Measurements from ENCODE around the gene VAV1. TPM values are rescaled to one million over a fixed set of nuclear protein-coding genes. Genes with fewer than 3 reads are reported as not detected.

The VAV1 gene
- total RNA-seq, 1 donor from 2014 or later: not detected

GRCh38 chr19:6838062-6838655, 65.7 kb downstream of the VAV1 start:
- H3K27ac Mint-ChIP-seq: no peak overlapping the region
- no peak overlapping the region for H3K4me3 Mint-ChIP-seq (ENCODE audit: low read depth)
- H3K4me1 Mint-ChIP-seq (ENCODE audit: low read depth): no peaks in the 10 kb centered on the region
- H3K9me3 Mint-ChIP-seq (ENCODE audit: low read depth): peaks cover 6% of the 10 kb centered on the region
- TF ChIP-seq CTCF (IDR thresholded peaks at IDR 0.05; ENCODE audit: unreplicated experiment): no peak
- no peaks in the 10 kb centered on the region for H3K36me3 Mint-ChIP-seq (ENCODE audit: insufficient read depth)
- DNase-seq (ENCODE audit: low spot score, unreplicated experiment): no peak
- H3K27me3 Mint-ChIP-seq: peaks cover 15% of the 10 kb centered on the region

- Mint-ChIP-seq H3K9me3 (ENCODE audit: low read depth) (peaks cover 8% of the 10 kb centered on the region), H3K27ac (no peak overlapping the region), H3K27me3 (peaks cover 12% of the 10 kb centered on the region), H3K4me3 (ENCODE audit: low read depth) (no peak overlapping the region), H3K4me1 (ENCODE audit: low read depth) (no peaks in the 10 kb centered on the region), H3K36me3 (ENCODE audit: insufficient read depth) (no peaks in the 10 kb centered on the region)
- DNase-seq (ENCODE audit: low spot score, unreplicated experiment): no peak
- no peak for TF ChIP-seq CTCF (IDR thresholded peaks at IDR 0.05; ENCODE audit: unreplicated experiment)
Measured at GRCh38 chr19:6842871-6843607, 70.5 kb downstream of the VAV1 start.

- Mint-ChIP-seq H3K36me3 (ENCODE audit: insufficient read depth) (no peaks in the 10 kb centered on the region), H3K4me3 (ENCODE audit: low read depth) (no peak overlapping the region), H3K27ac (no peak overlapping the region), H3K27me3 (peaks cover 9% of the 10 kb centered on the region), H3K9me3 (ENCODE audit: low read depth) (peaks cover 2% of the 10 kb centered on the region), H3K4me1 (ENCODE audit: low read depth) (no peaks in the 10 kb centered on the region)
- no peak for TF ChIP-seq CTCF (IDR thresholded peaks at IDR 0.05; ENCODE audit: unreplicated experiment)
- no peak for DNase-seq (ENCODE audit: low spot score, unreplicated experiment)
Measured at GRCh38 chr19:6847828-6848200, 75.3 kb downstream of the VAV1 start.

GRCh38 chr19:6848986-6849385, 76.5 kb downstream of the VAV1 start:
- Mint-ChIP-seq H3K9me3 (ENCODE audit: low read depth) (peaks cover 2% of the 10 kb centered on the region), H3K27me3 (peaks cover 5% of the 10 kb centered on the region), H3K4me1 (ENCODE audit: low read depth) (no peaks in the 10 kb centered on the region), H3K36me3 (ENCODE audit: insufficient read depth) (no peaks in the 10 kb centered on the region), H3K27ac (no peak overlapping the region), H3K4me3 (ENCODE audit: low read depth) (no peak overlapping the region)
- DNase-seq (ENCODE audit: low spot score, unreplicated experiment): no peak
- no peak for TF ChIP-seq CTCF (IDR thresholded peaks at IDR 0.05; ENCODE audit: unreplicated experiment)

GRCh38 chr19:6849876-6850275, 77.4 kb downstream of the VAV1 start:
- no peak for TF ChIP-seq CTCF (IDR thresholded peaks at IDR 0.05; ENCODE audit: unreplicated experiment)
- Mint-ChIP-seq H3K9me3 (ENCODE audit: low read depth) (no peaks in the 10 kb centered on the region), H3K27ac (no peak overlapping the region), H3K4me3 (ENCODE audit: low read depth) (no peak overlapping the region), H3K27me3 (peaks cover 9% of the 10 kb centered on the region), H3K4me1 (ENCODE audit: low read depth) (no peaks in the 10 kb centered on the region), H3K36me3 (ENCODE audit: insufficient read depth) (no peaks in the 10 kb centered on the region)
- no peak for DNase-seq (ENCODE audit: low spot score, unreplicated experiment)

Measured in progenitor cell of endocrine pancreas (in vitro differentiated cells).